ENCODE measurements around the gene E2F2. TPM values are rescaled to one million over a fixed set of nuclear protein-coding genes. Genes with fewer than 3 reads are reported as not detected.

Gene E2F2
- total RNA-seq, 1 experiment from 2014 or later: 6.6 TPM

DNA sequence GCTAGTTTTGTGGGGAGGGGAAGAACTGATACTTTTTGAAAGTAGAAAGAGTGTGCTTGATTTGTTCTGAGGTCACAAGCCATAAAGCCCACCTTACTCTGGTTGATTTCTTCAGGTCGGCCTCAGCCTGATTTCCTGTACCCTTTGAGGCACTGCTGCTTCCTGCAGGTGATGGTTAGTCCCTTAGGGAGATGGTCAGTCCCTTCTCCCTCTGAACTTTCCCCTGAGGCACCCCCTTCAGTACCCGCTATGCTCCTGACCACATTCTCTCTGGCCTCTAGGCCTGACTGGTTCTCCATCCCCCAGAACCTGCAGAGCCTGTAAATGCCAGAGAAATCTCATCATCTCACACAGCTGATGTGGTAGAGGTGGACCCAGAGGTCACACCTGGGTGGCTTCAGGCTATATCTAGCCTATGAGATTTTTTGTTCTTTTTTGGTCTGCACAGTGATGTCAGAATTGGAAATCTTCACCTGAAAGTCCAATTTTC, 43.3 kb upstream of the E2F2 start:
- H3K9ac ChIP-seq (ENCODE audit: low read length): no peak overlapping the region; the same call in 1 of the 2 replicates
- DNase-seq: peak; percentile 53
- H3K4me2 ChIP-seq (ENCODE audit: low read depth, low read length, poor library complexity, severe bottlenecking): peak overlapping the region; percentile 76
- no peak overlapping the region; the same call in 1 of the 2 replicates for H2AFZ ChIP-seq (ENCODE audit: low read length)
- peak overlapping the region; percentile 92; the same call in 1 of the 2 replicates for H3K27ac ChIP-seq (ENCODE audit: low read length)
- no peaks in the 10 kb centered on the region for H3K9me3 ChIP-seq (ENCODE audit: low read length)
- peaks cover 54% of the 10 kb centered on the region for H3K4me1 ChIP-seq (ENCODE audit: low read length)
- H3K4me3 ChIP-seq (ENCODE audit: low read length): peak overlapping the region; percentile 17; the same call in 1 of the 2 replicates
- H3K36me3 ChIP-seq (ENCODE audit: insufficient read depth, low read length): no peaks in the 10 kb centered on the region
- H3K9me2 ChIP-seq (replicated peaks; ENCODE audit: insufficient read depth, low read length): no peaks in the 10 kb centered on the region
- H4K20me1 ChIP-seq (ENCODE audit: insufficient read depth, low read depth, low read length): no peaks in the 10 kb centered on the region
- H3K79me2 ChIP-seq (ENCODE audit: low read length): no peaks in the 10 kb centered on the region
- no peaks in the 10 kb centered on the region for H3K27me3 ChIP-seq (ENCODE audit: low read length)

DNA sequence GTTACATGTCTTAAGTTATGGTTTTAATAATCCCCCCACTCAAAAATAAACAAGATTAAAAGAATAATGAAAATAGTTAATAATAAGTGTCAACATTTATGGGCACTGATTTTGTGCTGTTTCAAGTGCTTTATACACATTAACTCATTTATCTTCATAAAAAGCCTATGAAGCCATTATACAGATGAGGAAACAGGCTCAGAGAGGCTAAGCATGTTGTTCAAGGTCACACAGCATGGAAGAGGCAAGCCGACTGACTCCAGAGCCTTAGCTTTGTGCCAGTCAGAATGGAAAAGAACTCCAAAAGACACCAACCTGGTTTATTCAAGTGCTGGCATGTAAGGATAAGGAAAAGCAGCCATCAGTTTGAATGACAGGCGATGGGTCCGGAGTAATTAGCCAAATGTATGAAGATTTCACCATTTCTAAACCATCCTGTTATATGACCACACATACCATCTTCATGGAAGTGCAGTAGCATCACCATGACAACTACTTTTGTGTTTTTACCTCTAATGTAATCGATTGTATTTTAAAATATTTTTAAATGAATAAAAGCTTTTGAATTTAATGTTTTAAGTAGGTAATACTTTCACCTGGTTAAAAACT, 42.6 kb upstream of the E2F2 start:
- Histone ChIP-seq H3K4me3 (ENCODE audit: low read length) (no peak overlapping the region), H3K27me3 (ENCODE audit: low read length) (no peaks in the 10 kb centered on the region), H3K9me3 (ENCODE audit: low read length) (no peaks in the 10 kb centered on the region), H2AFZ (ENCODE audit: low read length) (no peak overlapping the region), H3K4me2 (ENCODE audit: low read depth, low read length, poor library complexity, severe bottlenecking) (peak overlapping the region; percentile 76), H3K4me1 (ENCODE audit: low read length) (peaks cover 51% of the 10 kb centered on the region), H3K9me2 (replicated peaks; ENCODE audit: insufficient read depth, low read length) (no peaks in the 10 kb centered on the region), H4K20me1 (ENCODE audit: insufficient read depth, low read depth, low read length) (no peaks in the 10 kb centered on the region), H3K9ac (ENCODE audit: low read length) (no peak overlapping the region), H3K27ac (ENCODE audit: low read length) (peak overlapping the region; percentile 92; the same call in 1 of the 2 replicates), H3K36me3 (ENCODE audit: insufficient read depth, low read length) (no peaks in the 10 kb centered on the region), H3K79me2 (ENCODE audit: low read length) (no peaks in the 10 kb centered on the region)
- peak; percentile 40 for DNase-seq

DNA sequence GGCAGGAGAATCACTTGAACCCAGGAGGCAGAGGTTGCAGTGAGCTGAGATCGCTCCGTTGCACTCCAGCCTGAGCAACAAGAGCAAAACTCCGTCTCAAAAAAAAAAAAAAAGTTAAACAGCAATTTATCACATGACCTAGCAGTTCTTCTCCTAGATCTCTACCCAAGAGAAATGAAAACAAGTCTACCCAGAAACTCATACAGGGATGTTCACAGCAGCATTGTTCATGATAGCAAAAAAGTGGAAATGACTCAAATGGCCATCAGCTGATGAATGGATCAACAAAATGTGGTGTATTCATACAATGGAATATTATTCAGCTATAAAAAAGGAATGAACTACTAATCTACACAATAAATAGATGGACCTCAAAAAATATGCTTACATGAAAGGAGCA, 40.4 kb upstream of the E2F2 start:
- H3K4me1 ChIP-seq (ENCODE audit: low read length): peaks cover 32% of the 10 kb centered on the region
- H3K27me3 ChIP-seq (ENCODE audit: low read length): no peaks in the 10 kb centered on the region
- DNase-seq: no peak
- no peaks in the 10 kb centered on the region for H4K20me1 ChIP-seq (ENCODE audit: insufficient read depth, low read depth, low read length)
- no peak overlapping the region for H2AFZ ChIP-seq (ENCODE audit: low read length)
- no peak overlapping the region for H3K9ac ChIP-seq (ENCODE audit: low read length)
- H3K9me3 ChIP-seq (ENCODE audit: low read length): no peaks in the 10 kb centered on the region
- no peak overlapping the region for H3K4me3 ChIP-seq (ENCODE audit: low read length)
- no peak overlapping the region for H3K27ac ChIP-seq (ENCODE audit: low read length)
- H3K36me3 ChIP-seq (ENCODE audit: insufficient read depth, low read length): no peaks in the 10 kb centered on the region
- no peaks in the 10 kb centered on the region for H3K79me2 ChIP-seq (ENCODE audit: low read length)
- H3K9me2 ChIP-seq (replicated peaks; ENCODE audit: insufficient read depth, low read length): no peaks in the 10 kb centered on the region
- H3K4me2 ChIP-seq (ENCODE audit: low read depth, low read length, poor library complexity, severe bottlenecking): no peak overlapping the region

DNA sequence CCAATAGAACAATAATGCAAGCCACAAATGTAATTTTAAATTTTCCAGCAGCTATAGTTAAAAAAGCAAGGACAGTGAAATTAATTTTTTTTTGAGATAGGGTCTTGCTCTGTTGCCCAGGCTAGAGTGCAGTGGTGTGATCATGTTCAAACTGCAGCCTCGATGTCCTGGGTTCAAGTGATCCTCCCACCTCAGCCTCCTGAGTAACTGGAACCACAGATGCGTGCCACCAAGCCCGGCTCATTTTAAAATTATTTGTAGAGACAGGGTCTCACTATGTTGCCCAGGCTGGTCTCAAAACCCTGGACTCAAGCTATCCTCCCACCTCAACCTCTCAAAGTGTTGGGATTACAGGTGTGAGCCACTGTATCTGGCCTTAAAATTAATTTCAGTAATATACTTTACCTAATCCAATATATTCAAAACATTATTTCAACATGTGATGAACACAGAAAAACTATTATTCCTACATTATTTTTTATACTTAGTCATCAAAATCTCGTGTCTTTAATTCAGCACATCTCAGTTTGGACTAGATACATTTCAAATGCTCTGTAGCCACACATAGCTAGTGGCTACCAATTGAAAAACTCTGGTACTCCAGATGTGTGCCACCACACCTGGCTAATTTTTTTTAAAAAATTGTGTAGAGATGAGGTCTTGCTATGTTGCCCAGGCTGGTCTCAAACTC, 39.1 kb upstream of the E2F2 start:
- Histone ChIP-seq H3K4me2 (ENCODE audit: low read depth, low read length, poor library complexity, severe bottlenecking) (no peak overlapping the region), H4K20me1 (ENCODE audit: insufficient read depth, low read depth, low read length) (no peaks in the 10 kb centered on the region), H3K9ac (ENCODE audit: low read length) (no peak overlapping the region), H3K4me3 (ENCODE audit: low read length) (no peak overlapping the region), H3K27ac (ENCODE audit: low read length) (no peak overlapping the region), H3K9me3 (ENCODE audit: low read length) (no peaks in the 10 kb centered on the region), H3K27me3 (ENCODE audit: low read length) (no peaks in the 10 kb centered on the region), H3K36me3 (ENCODE audit: insufficient read depth, low read length) (no peaks in the 10 kb centered on the region), H3K79me2 (ENCODE audit: low read length) (no peaks in the 10 kb centered on the region), H2AFZ (ENCODE audit: low read length) (no peak overlapping the region), H3K4me1 (ENCODE audit: low read length) (peaks cover 19% of the 10 kb centered on the region), H3K9me2 (replicated peaks; ENCODE audit: insufficient read depth, low read length) (no peaks in the 10 kb centered on the region)
- DNase-seq: no peak

DNA sequence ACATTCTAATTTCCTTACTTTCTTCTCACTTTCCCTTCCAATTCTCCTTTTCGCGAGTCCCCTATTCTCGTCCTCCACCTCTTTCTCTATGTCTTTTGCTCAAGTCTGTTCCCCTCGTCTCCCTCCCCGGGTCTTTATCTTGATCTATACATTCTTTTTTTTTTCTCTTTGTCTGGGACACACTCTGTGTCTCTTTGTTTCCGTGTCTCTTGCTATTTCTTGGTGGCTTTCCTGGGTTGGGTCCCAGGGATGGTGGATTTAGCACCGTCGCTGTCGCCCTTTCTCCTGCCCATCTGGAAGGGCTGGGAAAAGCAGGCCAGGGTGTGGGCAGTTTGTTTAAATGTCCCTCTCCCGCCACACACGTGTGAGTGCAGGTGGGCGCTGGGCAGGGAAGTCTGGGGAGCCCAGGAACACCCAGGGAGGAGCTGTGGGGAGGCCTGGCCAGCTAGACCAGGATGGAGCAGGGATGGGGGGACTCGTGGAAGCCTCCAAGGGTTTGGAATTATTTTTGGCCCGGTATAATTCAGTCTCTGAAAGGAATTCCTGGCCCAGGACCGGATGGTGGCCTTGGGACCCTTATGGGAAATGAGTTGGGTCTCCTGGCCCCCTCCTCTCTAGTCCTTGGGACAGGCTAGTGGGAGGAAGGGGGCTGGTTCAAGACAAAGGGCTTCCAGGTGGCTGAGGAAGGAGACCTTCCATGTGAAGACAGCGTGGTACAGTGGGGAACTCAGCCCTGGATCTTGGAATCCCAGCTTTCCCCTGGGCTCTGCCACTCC, 37.8 kb upstream of the E2F2 start:
- no peak overlapping the region for H3K9ac ChIP-seq (ENCODE audit: low read length)
- H3K36me3 ChIP-seq (ENCODE audit: insufficient read depth, low read length): no peaks in the 10 kb centered on the region
- H3K9me3 ChIP-seq (ENCODE audit: low read length): no peaks in the 10 kb centered on the region
- H4K20me1 ChIP-seq (ENCODE audit: insufficient read depth, low read depth, low read length): no peaks in the 10 kb centered on the region
- H3K4me3 ChIP-seq (ENCODE audit: low read length): no peak overlapping the region
- H3K9me2 ChIP-seq (replicated peaks; ENCODE audit: insufficient read depth, low read length): no peaks in the 10 kb centered on the region
- no peak overlapping the region for H2AFZ ChIP-seq (ENCODE audit: low read length)
- DNase-seq: no peak
- H3K4me2 ChIP-seq (ENCODE audit: low read depth, low read length, poor library complexity, severe bottlenecking): no peak overlapping the region
- peaks cover 5% of the 10 kb centered on the region for H3K4me1 ChIP-seq (ENCODE audit: low read length)
- no peak overlapping the region for H3K27ac ChIP-seq (ENCODE audit: low read length)
- no peaks in the 10 kb centered on the region for H3K79me2 ChIP-seq (ENCODE audit: low read length)
- H3K27me3 ChIP-seq (ENCODE audit: low read length): no peaks in the 10 kb centered on the region

DNA sequence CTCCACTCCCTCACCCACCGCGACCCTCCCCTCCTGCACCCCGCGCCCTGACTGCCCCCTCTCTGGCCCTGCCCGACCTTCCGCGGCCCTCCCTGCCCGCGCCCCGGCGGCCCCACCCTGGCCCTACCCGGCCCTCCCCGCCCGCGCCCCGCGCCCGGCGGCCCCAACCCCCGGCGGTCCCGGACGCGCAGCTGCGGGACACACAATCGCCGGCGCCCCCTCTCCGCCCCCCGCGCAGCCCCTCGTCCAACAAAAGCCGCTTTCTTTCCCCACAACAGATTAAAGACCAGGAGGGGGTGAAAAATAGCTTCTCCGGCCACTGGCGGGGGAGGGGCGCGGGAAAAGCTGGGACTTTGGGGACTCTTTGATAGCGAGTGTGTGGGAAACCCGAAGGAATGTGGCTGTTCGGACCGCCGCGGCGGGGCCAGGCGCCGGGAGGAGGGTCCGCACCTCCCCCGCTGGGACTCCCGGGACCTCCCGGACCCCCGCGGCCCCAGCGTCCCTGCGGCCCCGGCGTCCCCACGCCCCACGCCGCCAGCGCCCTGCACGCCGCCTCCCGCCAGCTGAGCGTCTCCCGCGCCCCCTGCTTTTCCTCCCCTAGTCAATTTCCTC, 37.1 kb upstream of the E2F2 start:
- no peak overlapping the region for H3K4me3 ChIP-seq (ENCODE audit: low read length)
- H3K4me1 ChIP-seq (ENCODE audit: low read length): peaks cover 3% of the 10 kb centered on the region
- H3K4me2 ChIP-seq (ENCODE audit: low read depth, low read length, poor library complexity, severe bottlenecking): no peak overlapping the region
- H2AFZ ChIP-seq (ENCODE audit: low read length): no peak overlapping the region
- H3K79me2 ChIP-seq (ENCODE audit: low read length): no peaks in the 10 kb centered on the region
- no peaks in the 10 kb centered on the region for H3K9me3 ChIP-seq (ENCODE audit: low read length)
- H3K36me3 ChIP-seq (ENCODE audit: insufficient read depth, low read length): no peaks in the 10 kb centered on the region
- no peaks in the 10 kb centered on the region for H3K27me3 ChIP-seq (ENCODE audit: low read length)
- H3K27ac ChIP-seq (ENCODE audit: low read length): no peak overlapping the region
- H3K9ac ChIP-seq (ENCODE audit: low read length): no peak overlapping the region
- H4K20me1 ChIP-seq (ENCODE audit: insufficient read depth, low read depth, low read length): no peaks in the 10 kb centered on the region
- no peak for DNase-seq
- H3K9me2 ChIP-seq (replicated peaks; ENCODE audit: insufficient read depth, low read length): no peaks in the 10 kb centered on the region

DNA sequence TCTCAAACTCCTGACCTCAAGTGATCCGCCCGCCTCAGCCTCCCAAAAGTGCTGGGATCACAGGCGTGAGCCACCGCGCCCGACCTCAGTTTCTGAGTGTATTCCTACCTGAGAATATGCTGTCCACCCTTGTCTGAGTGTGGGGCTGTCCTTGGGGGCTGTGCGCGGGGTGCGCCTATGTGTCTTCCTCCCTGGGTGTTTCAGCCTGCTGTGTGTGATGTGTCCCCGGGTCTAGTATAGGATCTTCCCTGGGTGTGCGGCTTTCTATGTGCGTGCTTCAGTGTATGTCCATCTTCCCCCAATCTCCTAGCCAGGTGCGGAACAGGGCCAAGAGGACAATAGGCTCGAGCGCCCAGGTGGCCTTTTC, 36.6 kb upstream of the E2F2 start:
- Histone ChIP-seq H3K4me1 (ENCODE audit: low read length) (peaks cover 8% of the 10 kb centered on the region), H3K27me3 (ENCODE audit: low read length) (no peaks in the 10 kb centered on the region), H3K36me3 (ENCODE audit: insufficient read depth, low read length) (no peaks in the 10 kb centered on the region), H3K9me3 (ENCODE audit: low read length) (no peaks in the 10 kb centered on the region), H3K4me3 (ENCODE audit: low read length) (no peak overlapping the region), H3K9me2 (replicated peaks; ENCODE audit: insufficient read depth, low read length) (no peaks in the 10 kb centered on the region), H3K79me2 (ENCODE audit: low read length) (no peaks in the 10 kb centered on the region), H2AFZ (ENCODE audit: low read length) (no peak overlapping the region), H4K20me1 (ENCODE audit: insufficient read depth, low read depth, low read length) (no peaks in the 10 kb centered on the region), H3K27ac (ENCODE audit: low read length) (no peak overlapping the region), H3K4me2 (ENCODE audit: low read depth, low read length, poor library complexity, severe bottlenecking) (no peak overlapping the region), H3K9ac (ENCODE audit: low read length) (no peak overlapping the region)
- DNase-seq: no peak

DNA sequence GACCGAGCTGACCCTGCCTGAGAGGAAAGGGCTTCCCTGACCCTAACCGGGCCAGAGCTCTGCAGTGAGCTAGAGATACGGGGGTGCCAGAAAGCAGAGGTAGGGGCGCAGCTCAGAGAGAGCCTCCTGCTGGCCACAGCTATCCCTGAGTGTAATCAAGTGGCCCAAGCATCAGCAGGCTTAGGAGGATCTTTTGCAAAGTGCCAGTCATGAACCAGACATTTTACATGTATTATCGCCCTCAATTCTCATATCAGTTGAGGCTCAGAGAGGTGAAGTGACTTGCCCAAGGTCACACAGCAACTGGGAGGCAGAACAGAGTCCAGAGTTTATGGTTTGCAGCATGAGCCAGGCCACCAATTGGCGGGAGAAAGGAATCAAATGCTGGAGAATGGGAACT, 35.3 kb upstream of the E2F2 start:
- no peak overlapping the region for H3K4me2 ChIP-seq (ENCODE audit: low read depth, low read length, poor library complexity, severe bottlenecking)
- no peak overlapping the region for H3K4me3 ChIP-seq (ENCODE audit: low read length)
- H3K79me2 ChIP-seq (ENCODE audit: low read length): no peaks in the 10 kb centered on the region
- no peak overlapping the region for H3K27ac ChIP-seq (ENCODE audit: low read length)
- H2AFZ ChIP-seq (ENCODE audit: low read length): no peak overlapping the region
- H3K4me1 ChIP-seq (ENCODE audit: low read length): peaks cover 21% of the 10 kb centered on the region
- no peaks in the 10 kb centered on the region for H3K36me3 ChIP-seq (ENCODE audit: insufficient read depth, low read length)
- no peaks in the 10 kb centered on the region for H4K20me1 ChIP-seq (ENCODE audit: insufficient read depth, low read depth, low read length)
- no peak overlapping the region for H3K9ac ChIP-seq (ENCODE audit: low read length)
- H3K9me3 ChIP-seq (ENCODE audit: low read length): no peaks in the 10 kb centered on the region
- no peaks in the 10 kb centered on the region for H3K27me3 ChIP-seq (ENCODE audit: low read length)
- no peaks in the 10 kb centered on the region for H3K9me2 ChIP-seq (replicated peaks; ENCODE audit: insufficient read depth, low read length)
- DNase-seq: no peak
